ENCODE results near the gene PXMP4. TPM values are rescaled to one million over a fixed set of nuclear protein-coding genes. Genes with fewer than 3 reads are reported as not detected.

Gene PXMP4
- total and polyA plus RNA-seq, 2 donors from 2014 or later: 9.8 to 11.6 TPM

GRCh38 chr20:33697129-33697528, 23.0 kb downstream of the PXMP4 start:
- DNase-seq (no peak), FAIRE-seq (no peak)
- Histone ChIP-seq H3K9ac (ENCODE audit: low read length in 3 of 3) (no peak overlapping the region), H3K4me3 (ENCODE audit: low read length in 3 of 3) (no peak overlapping the region), H3K9me3 (ENCODE audit: control insufficient read depth in 2 of 3, insufficient read depth in 1 of 3, low read length in 3 of 3) (no peaks in the 10 kb centered on the region), H3K4me1 (ENCODE audit: control insufficient read depth in 2 of 3, insufficient read depth in 2 of 3, low read depth in 1 of 3, low read length in 3 of 3) (no peaks in the 10 kb centered on the region), H3K36me3 (ENCODE audit: control insufficient read depth in 2 of 3, insufficient read depth in 3 of 3, low read length in 3 of 3) (no peaks in the 10 kb centered on the region), H3K27ac (ENCODE audit: low read depth in 2 of 2, low read length in 2 of 2) (no peak overlapping the region), H3K27me3 (ENCODE audit: control insufficient read depth, insufficient read depth, low read length) (no peaks in the 10 kb centered on the region)
- intact Hi-C loops (cut with DNase I): no loop called here
- TF ChIP-seq, protein P1, sequence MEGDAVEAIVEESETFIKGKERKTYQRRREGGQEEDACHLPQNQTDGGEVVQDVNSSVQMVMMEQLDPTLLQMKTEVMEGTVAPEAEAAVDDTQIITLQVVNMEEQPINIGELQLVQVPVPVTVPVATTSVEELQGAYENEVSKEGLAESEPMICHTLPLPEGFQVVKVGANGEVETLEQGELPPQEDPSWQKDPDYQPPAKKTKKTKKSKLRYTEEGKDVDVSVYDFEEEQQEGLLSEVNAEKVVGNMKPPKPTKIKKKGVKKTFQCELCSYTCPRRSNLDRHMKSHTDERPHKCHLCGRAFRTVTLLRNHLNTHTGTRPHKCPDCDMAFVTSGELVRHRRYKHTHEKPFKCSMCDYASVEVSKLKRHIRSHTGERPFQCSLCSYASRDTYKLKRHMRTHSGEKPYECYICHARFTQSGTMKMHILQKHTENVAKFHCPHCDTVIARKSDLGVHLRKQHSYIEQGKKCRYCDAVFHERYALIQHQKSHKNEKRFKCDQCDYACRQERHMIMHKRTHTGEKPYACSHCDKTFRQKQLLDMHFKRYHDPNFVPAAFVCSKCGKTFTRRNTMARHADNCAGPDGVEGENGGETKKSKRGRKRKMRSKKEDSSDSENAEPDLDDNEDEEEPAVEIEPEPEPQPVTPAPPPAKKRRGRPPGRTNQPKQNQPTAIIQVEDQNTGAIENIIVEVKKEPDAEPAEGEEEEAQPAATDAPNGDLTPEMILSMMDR (IDR thresholded peaks at IDR 0.05; ENCODE audit: borderline replicate concordance, extremely low read depth, insufficient read depth): no peak

- intact Hi-C loops (cut with DNase I): no loop called here
- FAIRE-seq: no peak
These were observed 23.7 kb downstream of the PXMP4 start for GRCh38 chr20:33696448-33696847.

DNA sequence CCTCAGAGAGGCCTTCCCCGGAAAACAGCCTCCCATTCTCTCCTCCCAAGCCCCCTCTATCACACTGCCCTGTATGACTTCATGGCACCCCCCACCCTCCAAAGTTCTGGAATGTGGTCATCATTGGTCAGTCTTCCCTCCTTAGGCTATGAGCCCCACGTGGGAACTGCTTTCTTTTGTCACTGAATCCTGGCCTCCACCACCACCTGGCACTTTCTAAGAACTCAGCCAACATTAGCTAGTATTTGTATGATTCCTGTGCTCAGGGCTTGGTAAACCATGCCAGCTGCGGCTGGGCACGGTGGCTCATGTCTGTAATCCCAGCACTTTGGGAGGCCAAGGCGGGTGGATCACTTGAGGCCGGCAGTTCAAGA, 25.5 kb downstream of the PXMP4 start:
- Histone ChIP-seq H3K9me3 (ENCODE audit: control insufficient read depth in 2 of 3, insufficient read depth in 1 of 3, low read length in 3 of 3) (no peaks in the 10 kb centered on the region), H3K36me3 (ENCODE audit: control insufficient read depth in 2 of 3, insufficient read depth in 3 of 3, low read length in 3 of 3) (no peaks in the 10 kb centered on the region), H3K27me3 (ENCODE audit: control insufficient read depth, insufficient read depth, low read length) (no peaks in the 10 kb centered on the region), H3K4me1 (ENCODE audit: control insufficient read depth in 2 of 3, insufficient read depth in 2 of 3, low read depth in 1 of 3, low read length in 3 of 3) (no peaks in the 10 kb centered on the region), H3K9ac (ENCODE audit: low read length in 3 of 3) (no peak overlapping the region), H3K27ac (ENCODE audit: low read depth in 2 of 2, low read length in 2 of 2) (no peak overlapping the region), H3K4me3 (ENCODE audit: low read length in 3 of 3) (no peak overlapping the region)
- FAIRE-seq (no peak), DNase-seq (no peak)
- TF ChIP-seq, protein P1 (IDR thresholded peaks at IDR 0.05; ENCODE audit: borderline replicate concordance, extremely low read depth, insufficient read depth): no peak
- intact Hi-C loops (cut with DNase I): no loop called here

More at GRCh38 chr20:33696448-33696847, 23.7 kb downstream of the PXMP4 start:
- TF ChIP-seq, protein P1 (IDR thresholded peaks at IDR 0.05; ENCODE audit: borderline replicate concordance, extremely low read depth, insufficient read depth): no peak
- H3K36me3 ChIP-seq (ENCODE audit: control insufficient read depth in 2 of 3, insufficient read depth in 3 of 3, low read length in 3 of 3): no peaks in the 10 kb centered on the region
- no peaks in the 10 kb centered on the region for H3K27me3 ChIP-seq (ENCODE audit: control insufficient read depth, insufficient read depth, low read length)
- no peak for DNase-seq
- no peaks in the 10 kb centered on the region for H3K9me3 ChIP-seq (ENCODE audit: control insufficient read depth in 2 of 3, insufficient read depth in 1 of 3, low read length in 3 of 3)
- no peak overlapping the region for H3K27ac ChIP-seq (ENCODE audit: low read depth in 2 of 2, low read length in 2 of 2)
- no peak overlapping the region for H3K4me3 ChIP-seq (ENCODE audit: low read length in 3 of 3)
- H3K9ac ChIP-seq (ENCODE audit: low read length in 3 of 3): no peak overlapping the region
- H3K4me1 ChIP-seq (ENCODE audit: control insufficient read depth in 2 of 3, insufficient read depth in 2 of 3, low read depth in 1 of 3, low read length in 3 of 3): no peaks in the 10 kb centered on the region
